Tibial nerve (tissue), 4 donors: ENCODE data around the gene ZNF518B. TPM values are rescaled to one million over a fixed set of nuclear protein-coding genes. Genes with fewer than 3 reads are reported as not detected.

Experiments
- DNase-seq, 2 donors: peaks; one replicate each; pipeline ENCODE4 v3.0.0-alpha.2; 2019; ENCODE audit warnings: low spot score in 2 of 2
- H3K27ac ChIP-seq, 4 donors: fragments of 200-600 bp; sonication (generic) in 3 of 4; one replicate each; pipeline ENCODE4 v1.5.1; 2017 to 2019; ENCODE audit warnings: mild to moderate bottlenecking in 1 of 4
- H3K27me3 ChIP-seq, 2 donors: fragments of 200-600 bp; sonication (generic) in 1 of 2; one replicate each; pipeline versions ENCODE4 v1.5.1 to v1.6.0; 2017 to 2019
- H3K36me3 ChIP-seq, 3 donors: fragments of 200-600 bp; sonication (generic); one replicate each; pipeline ENCODE4 v1.5.1; 2018 to 2019
- H3K4me1 ChIP-seq, 4 donors: fragments of 200-600 bp; sonication (generic) in 3 of 4; one replicate each; pipeline ENCODE4 v1.5.1; 2017 to 2019
- H3K4me3 ChIP-seq, 4 donors: fragments of 200-600 bp; sonication (generic) in 3 of 4; one replicate each; pipeline ENCODE4 v1.5.1; 2017 to 2019; ENCODE audit warnings: mild to moderate bottlenecking in 1 of 4, moderate library complexity in 1 of 4
- H3K9me3 ChIP-seq, 4 donors: fragments of 200-600 bp; sonication (generic) in 3 of 4; one replicate each; pipeline ENCODE4 v1.5.1; 2017 to 2019
- EP300 ChIP-seq, 2 donors: sonication (generic); formaldehyde crosslinking; IDR thresholded peaks; one replicate each; pipeline ENCODE4 v1.6.1; 2017; ENCODE audit warnings: antibody characterized with exemption in 2 of 2, mild to moderate bottlenecking in 1 of 2
- POLR2A ChIP-seq, 2 donors: fragments of 450-650 bp; IDR thresholded peaks; one replicate each; pipeline ENCODE4 v1.6.1; 2017; ENCODE audit warnings: antibody characterized with exemption in 2 of 2, mild to moderate bottlenecking in 2 of 2, moderate library complexity in 2 of 2
- WGBS, 2 donors: methylation state at CpG; one replicate each; pipeline ENCODE4 v1.1.5; 2018; 5-methylcytosine and 5-hydroxymethylcytosine counted together
- total RNA-seq, 4 donors: library from RNA; depleted of rRNA; stranded (reverse); fragments of >200 nt; gene quantifications; one replicate each; pipeline ENCODE4 v1.1.0, GENCODE V29; 2016
- TF ChIP-seq, protein P1 (sequence below), 5 experiments: fragments of 200-600 bp in 3 of 5; fragments of 450-650 bp in 2 of 5; sonication (generic) in 3 of 5; IDR thresholded peaks; one replicate each; pipeline ENCODE4 v1.5.1; 2016 to 2019; ENCODE audit warnings: antibody characterized with exemption in 5 of 5, mild to moderate bottlenecking in 3 of 5, moderate library complexity in 2 of 5

Gene ZNF518B
- total RNA-seq, 4 donors from 2014 or later = 7.5 to 13.5 (median 10.5) TPM

DNA sequence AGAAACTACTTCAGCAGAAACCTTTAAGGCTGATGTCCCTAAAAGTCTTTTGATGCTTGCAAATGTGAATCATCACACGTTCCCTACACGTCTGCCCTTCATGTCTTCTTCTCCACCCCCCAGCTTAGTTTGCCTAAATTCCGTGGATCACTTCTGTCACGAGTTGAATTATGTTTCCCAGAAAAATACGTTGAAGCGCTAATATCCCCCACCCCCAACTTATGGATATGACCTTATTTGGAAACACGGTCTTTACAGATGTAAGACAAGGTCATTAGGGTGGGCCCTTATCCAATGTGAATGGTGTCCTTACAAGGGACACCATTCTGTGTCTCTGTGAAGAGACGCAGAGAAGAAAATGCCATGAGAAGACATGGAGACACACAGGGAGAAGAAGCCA is 2.1 kb upstream of the ZNF518B start:
- H3K27ac ChIP-seq = no peak overlapping the region
- H3K4me1 ChIP-seq = peaks cover 0 to 22% (median 4%) of the 10 kb centered on the region in 4 donors
- TF ChIP-seq, protein P1, sequence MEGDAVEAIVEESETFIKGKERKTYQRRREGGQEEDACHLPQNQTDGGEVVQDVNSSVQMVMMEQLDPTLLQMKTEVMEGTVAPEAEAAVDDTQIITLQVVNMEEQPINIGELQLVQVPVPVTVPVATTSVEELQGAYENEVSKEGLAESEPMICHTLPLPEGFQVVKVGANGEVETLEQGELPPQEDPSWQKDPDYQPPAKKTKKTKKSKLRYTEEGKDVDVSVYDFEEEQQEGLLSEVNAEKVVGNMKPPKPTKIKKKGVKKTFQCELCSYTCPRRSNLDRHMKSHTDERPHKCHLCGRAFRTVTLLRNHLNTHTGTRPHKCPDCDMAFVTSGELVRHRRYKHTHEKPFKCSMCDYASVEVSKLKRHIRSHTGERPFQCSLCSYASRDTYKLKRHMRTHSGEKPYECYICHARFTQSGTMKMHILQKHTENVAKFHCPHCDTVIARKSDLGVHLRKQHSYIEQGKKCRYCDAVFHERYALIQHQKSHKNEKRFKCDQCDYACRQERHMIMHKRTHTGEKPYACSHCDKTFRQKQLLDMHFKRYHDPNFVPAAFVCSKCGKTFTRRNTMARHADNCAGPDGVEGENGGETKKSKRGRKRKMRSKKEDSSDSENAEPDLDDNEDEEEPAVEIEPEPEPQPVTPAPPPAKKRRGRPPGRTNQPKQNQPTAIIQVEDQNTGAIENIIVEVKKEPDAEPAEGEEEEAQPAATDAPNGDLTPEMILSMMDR (IDR thresholded peaks at IDR 0.05) = no peak
- TF ChIP-seq EP300 (IDR thresholded peaks at IDR 0.05) (no peak), POLR2A (IDR thresholded peaks at IDR 0.05) (no peak)
- H3K4me3 ChIP-seq = no peak overlapping the region
- 87 to 92% methylated on average over 8 of the region's 8 CpGs for WGBS, 2 donors
- peaks cover 0 to 4% (median 0%) of the 10 kb centered on the region in 4 donors for H3K9me3 ChIP-seq
- peaks cover 0 to 58% of the 10 kb centered on the region in 2 donors for H3K27me3 ChIP-seq
- peaks cover 0 to 9% (median 0%) of the 10 kb centered on the region in 3 donors for H3K36me3 ChIP-seq
- no peak for DNase-seq

- no peak for TF ChIP-seq EP300 (IDR thresholded peaks at IDR 0.05)
- TF ChIP-seq, protein P1 (IDR thresholded peaks at IDR 0.05) = no peak
- TF ChIP-seq POLR2A (IDR thresholded peaks at IDR 0.05) = no peak
- H3K9me3 ChIP-seq = peaks cover 0 to 12% (median 0%) of the 10 kb centered on the region in 4 donors
- peaks cover 0 to 22% (median 4%) of the 10 kb centered on the region in 4 donors for H3K4me1 ChIP-seq
- H3K36me3 ChIP-seq = peaks cover 0 to 20% (median 0%) of the 10 kb centered on the region in 3 donors
- peaks cover 0 to 52% of the 10 kb centered on the region in 2 donors for H3K27me3 ChIP-seq
- 61 to 73% methylated on average over 13 of the region's 13 CpGs for WGBS, 2 donors
- H3K4me3 ChIP-seq = no peak overlapping the region
- no peak overlapping the region for H3K27ac ChIP-seq
- DNase-seq = no peak
Observed at GRCh38 chr4:10458177-10458576, 951 bp upstream of the ZNF518B start.

DNA sequence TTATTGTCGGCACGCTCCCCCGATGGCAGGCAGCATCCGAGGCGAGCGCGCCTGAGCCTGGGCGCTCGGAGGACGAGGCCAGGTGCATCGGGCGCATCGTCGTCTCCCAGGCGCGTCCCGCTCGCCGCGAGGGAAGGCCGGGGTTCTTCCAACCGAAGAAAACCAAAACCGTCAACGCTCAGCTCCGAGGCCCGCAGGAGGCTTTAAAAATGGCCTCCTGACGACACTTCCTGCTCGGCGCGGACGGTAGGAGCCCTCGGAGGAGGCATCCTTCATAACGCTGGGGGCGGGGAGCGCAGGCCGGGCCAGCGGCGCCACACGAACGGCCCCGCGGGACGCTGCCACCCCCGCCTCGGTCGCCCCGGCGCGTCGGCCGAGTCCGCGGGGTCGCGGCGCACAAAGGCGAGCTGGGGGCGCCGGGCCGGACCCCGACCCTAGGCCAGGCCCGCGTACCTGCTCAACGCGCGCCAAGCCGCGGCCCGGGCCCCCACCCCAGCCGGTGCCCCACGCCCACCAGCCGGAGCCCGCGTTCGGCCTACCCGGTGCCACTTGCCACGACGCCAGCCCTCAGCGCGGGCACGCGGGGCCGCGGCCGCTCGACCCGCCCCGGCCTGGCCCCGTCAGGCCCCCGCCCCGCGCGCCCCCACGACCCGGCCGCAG is 501 bp downstream of the ZNF518B start:
- peak overlapping the region in 2 of 4 donors; percentile 57 to 62 for H3K27ac ChIP-seq
- peaks cover 0 to 19% (median 4%) of the 10 kb centered on the region in 4 donors for H3K4me1 ChIP-seq
- peak overlapping the region; percentile 27 to 67 (median 55) for H3K4me3 ChIP-seq
- H3K9me3 ChIP-seq = peaks cover 0 to 25% (median 0%) of the 10 kb centered on the region in 4 donors
- peaks cover 0 to 35% (median 0%) of the 10 kb centered on the region in 3 donors for H3K36me3 ChIP-seq
- peaks cover 0 to 39% of the 10 kb centered on the region in 2 donors for H3K27me3 ChIP-seq
- TF ChIP-seq POLR2A (IDR thresholded peaks at IDR 0.05) (no peak), EP300 (IDR thresholded peaks at IDR 0.05) (no peak)
- TF ChIP-seq, protein P1 (IDR thresholded peaks at IDR 0.05) = no peak
- 12 to 20% methylated on average over 1 to 57 of the region's 96 CpGs for WGBS, 2 donors
- no peak for DNase-seq

DNA sequence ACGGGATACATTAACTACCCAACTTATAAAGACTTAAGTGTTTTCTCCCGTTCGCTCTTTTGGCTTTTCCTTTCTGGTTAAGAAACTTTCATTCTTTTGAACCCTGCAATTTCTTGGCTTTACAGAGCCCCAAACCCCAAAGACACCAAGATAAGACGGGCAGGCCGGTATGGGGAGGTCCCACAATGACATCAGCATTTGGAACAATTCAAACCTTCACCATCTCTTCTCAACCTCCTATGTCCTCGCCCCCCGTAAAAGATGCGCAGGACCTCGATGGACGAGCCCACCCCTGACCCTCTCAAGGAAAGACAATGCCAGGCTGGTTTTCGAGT is 999 bp downstream of the ZNF518B start:
- WGBS, 2 donors = 34 to 41% methylated on average over 11 of the region's 11 CpGs
- no peak for TF ChIP-seq EP300 (IDR thresholded peaks at IDR 0.05)
- TF ChIP-seq POLR2A (IDR thresholded peaks at IDR 0.05) = no peak
- TF ChIP-seq, protein P1 (IDR thresholded peaks at IDR 0.05) = no peak

DNA sequence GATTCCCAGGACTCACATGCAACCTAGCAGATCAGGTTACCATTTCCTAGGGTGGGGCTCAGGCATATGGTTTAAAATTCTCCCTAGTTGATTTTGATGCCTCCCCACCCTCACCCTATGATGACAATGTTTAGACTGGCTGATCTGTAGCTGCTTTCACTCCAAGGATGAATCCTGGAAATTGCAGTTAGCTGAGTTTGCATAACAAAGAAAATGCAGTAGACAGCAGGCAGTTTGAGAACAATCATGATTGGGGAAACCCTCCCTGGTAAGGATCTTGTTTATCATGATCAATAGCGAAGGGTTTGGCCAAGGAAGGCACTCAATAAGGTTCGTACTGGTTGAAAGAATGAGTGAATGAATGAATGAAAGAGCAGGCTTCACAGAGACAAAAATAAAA is 2.1 kb downstream of the ZNF518B start:
- H3K9me3 ChIP-seq = peaks cover 0 to 32% (median 0%) of the 10 kb centered on the region in 4 donors
- peaks cover 0 to 24% of the 10 kb centered on the region in 2 donors for H3K27me3 ChIP-seq
- H3K27ac ChIP-seq = no peak overlapping the region
- DNase-seq = no peak
- TF ChIP-seq, protein P1 (IDR thresholded peaks at IDR 0.05) = no peak
- TF ChIP-seq POLR2A (IDR thresholded peaks at IDR 0.05) (no peak), EP300 (IDR thresholded peaks at IDR 0.05) (no peak)
- peaks cover 0 to 10% (median 2%) of the 10 kb centered on the region in 4 donors for H3K4me1 ChIP-seq
- H3K36me3 ChIP-seq = peaks cover 0 to 49% (median 0%) of the 10 kb centered on the region in 3 donors
- WGBS, 2 donors = 75 to 76% methylated on average over 2 of the region's 2 CpGs
- no peak overlapping the region for H3K4me3 ChIP-seq

More for the DNA sequence above, 999 bp downstream of the ZNF518B start:
- peaks cover 0 to 14% (median 2%) of the 10 kb centered on the region in 4 donors for H3K4me1 ChIP-seq
- H3K9me3 ChIP-seq = peaks cover 0 to 27% (median 0%) of the 10 kb centered on the region in 4 donors
- DNase-seq = no peak
- H3K27me3 ChIP-seq = peaks cover 0 to 34% of the 10 kb centered on the region in 2 donors
- peak overlapping the region; percentile 27 to 67 (median 51) for H3K4me3 ChIP-seq
- H3K27ac ChIP-seq = peak overlapping the region in 1 of 4 donors; percentile 62
- H3K36me3 ChIP-seq = peaks cover 0 to 40% (median 0%) of the 10 kb centered on the region in 3 donors
